Measurements from ENCODE around the gene LY86. TPM values are rescaled to one million over a fixed set of nuclear protein-coding genes. Genes with fewer than 3 reads are reported as not detected.

The LY86 gene
- total and polyA plus RNA-seq, 10 of the 15 experiments (the other 5 are each of a cell fraction or from before 2014, with no cell fraction given): 68.2 to 457 (median 128) TPM

- TF ChIP-seq ZBTB40 (IDR thresholded peaks at IDR 0.05; ENCODE audit: borderline replicate concordance) (0 out of 2 replicates have a peak, but pooled peaks have one; percentile 30), EZH2 (IDR thresholded peaks at IDR 0.05; ENCODE audit: borderline replicate concordance, control insufficient read depth, low read depth, low read length) (no peak), MEF2A (IDR thresholded peaks at IDR 0.05; ENCODE audit: insufficient read depth, low read depth, low read length) (0 out of 2 replicates have a peak, but pooled peaks have one; percentile 37), TCF7 (IDR thresholded peaks at IDR 0.05; ENCODE audit: borderline replicate concordance) (no peak), DPF2 (IDR thresholded peaks at IDR 0.05) (no peak), NRF1 (conservative IDR thresholded peaks at IDR 0.05; ENCODE audit: low read depth, low read length) (no peak), TARDBP (IDR thresholded peaks at IDR 0.05; ENCODE audit: borderline replicate concordance) (no peak)
Measured at GRCh38 chr6:6587696-6588063, 840 bp upstream of the LY86 start (continued).

Data from GM12878 (cell line).